GM23338 (cell line): ENCODE results near the gene UBE3B. TPM values are rescaled to one million over a fixed set of nuclear protein-coding genes. Genes with fewer than 3 reads are reported as not detected.

Source experiments
- ATAC-seq: fragments of 200-7000 bp; cut with Tn5 transposase; 3 replicates; pipeline ENCODE4 v1.9.1; 2020
- DNase-seq: peaks from one replicate; pipeline ENCODE4 v3.0.0-alpha.2; 2015; ENCODE audit warnings: low spot score
- H2AFZ ChIP-seq: fragments of 200-600 bp; sonication (generic); 2 replicates; pipeline ENCODE4 v1.8.0; 2016; ENCODE audit warnings: antibody characterized with exemption, mild to moderate bottlenecking, moderate library complexity
- H3F3A ChIP-seq: fragments of 200-600 bp; sonication (generic); replicated peaks from 2 replicates; pipeline ENCODE4 v1.8.0; 2017; ENCODE audit warnings: antibody characterized with exemption, mixed run types, low read depth
- H3K27ac ChIP-seq: fragments of 200-600 bp; sonication (generic); 2 replicates; pipeline ENCODE4 v1.6.1; 2016; ENCODE audit warnings: low read depth
- H3K27me3 ChIP-seq: fragments of 200-600 bp; sonication (generic); 2 replicates; pipeline ENCODE4 v1.8.0; 2016; ENCODE audit warnings: mild to moderate bottlenecking, mixed run types, moderate library complexity; ENCODE audit not compliant: insufficient read depth
- H3K36me3 ChIP-seq: fragments of 200-600 bp; sonication (generic); 2 replicates; pipeline ENCODE4 v1.8.0; 2016; ENCODE audit warnings: mild to moderate bottlenecking; ENCODE audit not compliant: insufficient read depth
- H3K4me1 ChIP-seq: fragments of 200-600 bp; sonication (generic); 2 replicates; pipeline ENCODE4 v1.8.0; 2016; ENCODE audit warnings: mild to moderate bottlenecking, moderate library complexity; ENCODE audit not compliant: insufficient read depth
- H3K4me2 ChIP-seq: fragments of 200-600 bp; sonication (generic); 2 replicates; pipeline ENCODE4 v1.7.1; 2017; ENCODE audit warnings: mixed run types
- H3K4me3 ChIP-seq: fragments of 200-600 bp; sonication (generic); 2 replicates; pipeline ENCODE4 v1.6.1; 2016; ENCODE audit warnings: mixed run types
- H3K79me2 ChIP-seq: fragments of 200-600 bp; sonication (generic); replicated peaks from 2 replicates; pipeline ENCODE4 v1.8.0; 2017; ENCODE audit warnings: mild to moderate bottlenecking; ENCODE audit not compliant: insufficient read depth
- H3K9me2 ChIP-seq: fragments of 200-600 bp; sonication (generic); 2 replicates; pipeline ENCODE4 v1.8.0; 2017; ENCODE audit not compliant: insufficient read depth
- H4K20me1 ChIP-seq: fragments of 200-600 bp; sonication (generic); replicated peaks from 2 replicates; pipeline ENCODE4 v1.8.0; 2017; ENCODE audit warnings: mild to moderate bottlenecking; ENCODE audit not compliant: insufficient read depth
- H3K27ac Mint-ChIP-seq: 2 replicates; pipeline ENCODE4 v1.8.0; 2020; ENCODE audit warnings: inconsistent platforms, mild to moderate bottlenecking, moderate library complexity, mixed read lengths
- H3K27me3 Mint-ChIP-seq: 3 replicates; pipeline ENCODE4 v1.8.0; 2022; ENCODE audit warnings: low read depth, mild to moderate bottlenecking, moderate library complexity, mixed read lengths, inconsistent platforms; ENCODE audit not compliant: insufficient read depth, poor library complexity
- H3K36me3 Mint-ChIP-seq: 3 replicates; pipeline ENCODE4 v1.8.0; 2021; ENCODE audit warnings: low read depth, mild to moderate bottlenecking, inconsistent platforms, moderate library complexity, mixed read lengths
- H3K4me1 Mint-ChIP-seq: 3 replicates; pipeline ENCODE4 v1.8.0; 2020; ENCODE audit warnings: mild to moderate bottlenecking, inconsistent platforms, mixed read lengths
- H3K4me3 Mint-ChIP-seq: 3 replicates; pipeline ENCODE4 v1.8.0; 2021; ENCODE audit warnings: moderate library complexity, mild to moderate bottlenecking, inconsistent platforms, mixed read lengths
- H3K9me3 Mint-ChIP-seq: 3 replicates; pipeline ENCODE4 v1.8.0; 2020; ENCODE audit warnings: moderate library complexity, mild to moderate bottlenecking, inconsistent platforms, mixed read lengths
- CREB1 ChIP-seq: fragments of 250-450 bp; sonication (Bioruptor Pico); IDR thresholded peaks from 2 replicates; pipeline ENCODE4 v1.5.0; 2020; ENCODE audit warnings: low read depth, mild to moderate bottlenecking, moderate library complexity
- CTCF ChIP-seq, 2 experiments: fragments of 200-600 bp in 1 of 2; sonication (generic) in 1 of 2; conservative IDR thresholded peaks; 2 replicates each; pipeline versions ENCODE4 v1.5.1 to v1.6.1; 2016 to 2017; ENCODE audit warnings: antibody characterized with exemption in 2 of 2, low read depth in 2 of 2, mild to moderate bottlenecking in 2 of 2, moderate library complexity in 1 of 2
- ETS1 ChIP-seq: IDR thresholded peaks from 2 replicates; pipeline ENCODE4 v1.6.1; 2016; ENCODE audit warnings: antibody characterized with exemption
- EZH2 ChIP-seq: fragments of 200-600 bp; sonication (generic); IDR thresholded peaks from one replicate; pipeline ENCODE4 v1.8.0; 2017; ENCODE audit warnings: antibody characterized with exemption, mild to moderate bottlenecking, low read depth; ENCODE audit not compliant: unreplicated experiment
- EZH2phosphoT487 ChIP-seq: fragments of 200-600 bp; sonication (generic); IDR thresholded peaks from one replicate; pipeline ENCODE4 v1.8.1; 2018; ENCODE audit warnings: antibody characterized with exemption; ENCODE audit not compliant: unreplicated experiment
- JUNB ChIP-seq: IDR thresholded peaks from one replicate; pipeline ENCODE4 v1.6.1; 2016; ENCODE audit warnings: antibody characterized with exemption; ENCODE audit not compliant: unreplicated experiment
- NANOG ChIP-seq: IDR thresholded peaks from 2 replicates; pipeline ENCODE4 v1.6.1; 2016; ENCODE audit warnings: antibody characterized with exemption, borderline replicate concordance
- POLR2AphosphoS5 ChIP-seq: IDR thresholded peaks from 2 replicates; pipeline ENCODE4 v1.6.1; 2016; ENCODE audit warnings: antibody characterized with exemption, low read depth
- REST ChIP-seq: IDR thresholded peaks from one replicate; pipeline ENCODE4 v1.6.1; 2018; ENCODE audit warnings: antibody characterized with exemption; ENCODE audit not compliant: unreplicated experiment
- STAT1 ChIP-seq: IDR thresholded peaks from one replicate; pipeline ENCODE4 v1.6.1; 2016; ENCODE audit warnings: antibody characterized with exemption; ENCODE audit not compliant: unreplicated experiment
- ZNF114 ChIP-seq: fragments of 250-450 bp; sonication (Bioruptor Pico); IDR thresholded peaks from 2 replicates; pipeline ENCODE4 v1.5.0; 2020; ENCODE audit warnings: mild to moderate bottlenecking, moderate library complexity
- ZNF331 ChIP-seq: fragments of 250-450 bp; sonication (Bioruptor Pico); IDR thresholded peaks from 2 replicates; pipeline ENCODE4 v1.5.0; 2020; ENCODE audit warnings: low read depth, mild to moderate bottlenecking, moderate library complexity
- ZNF462 ChIP-seq: fragments of 250-450 bp; sonication (Bioruptor Pico); IDR thresholded peaks from 2 replicates; pipeline ENCODE4 v1.5.0; 2020; ENCODE audit warnings: mild to moderate bottlenecking, moderate library complexity
- polyA plus RNA-seq: library from polyadenylated mRNA; unstranded; fragments of >200 nt; fragmentation: Nextera tagmentation; extraction: Ambion mirVana; gene quantifications from 2 replicates; pipeline ENCODE4 v1.2.1, GENCODE V29; 2016
- total RNA-seq: library from RNA; depleted of rRNA; stranded (reverse); fragments of >200 nt; shearing (Covaris generic); gene quantifications from 2 replicates; pipeline ENCODE4 v1.2.3, GENCODE V29; 2014

The UBE3B gene
- total and polyA plus RNA-seq, 2 experiments from 2014 or later, result 20.8 TPM

GRCh38 chr12:109566424-109566823, 89.0 kb downstream of the UBE3B start:
- Histone ChIP-seq H3K4me1 (no peaks in the 10 kb centered on the region), H3K4me2 (no peak overlapping the region), H3F3A (no peaks in the 10 kb centered on the region), H2AFZ (no peak overlapping the region), H3K9me2 (no peaks in the 10 kb centered on the region), H3K79me2 (no peaks in the 10 kb centered on the region), H3K36me3 (no peaks in the 10 kb centered on the region; the same call in 1 of the 2 replicates), H3K27me3 (no peaks in the 10 kb centered on the region), H4K20me1 (no peaks in the 10 kb centered on the region), H3K4me3 (no peak overlapping the region), H3K27ac (no peak overlapping the region)
- Mint-ChIP-seq H3K9me3 (no peaks in the 10 kb centered on the region), H3K4me1 (no peaks in the 10 kb centered on the region), H3K27me3 (peaks cover 3% of the 10 kb centered on the region), H3K36me3 (peaks cover 39% of the 10 kb centered on the region), H3K4me3 (no peak overlapping the region), H3K27ac (no peak overlapping the region)
- DNase-seq (no peak), ATAC-seq (no peak)
- TF ChIP-seq REST (no peak), POLR2AphosphoS5 (no peak), EZH2phosphoT487 (no peak), STAT1 (no peak), EZH2 (no peak), ZNF114 (no peak), CTCF (conservative IDR thresholded peaks at IDR 0.05; ENCODE audit: low read depth in 2 of 2) (no peak), ZNF462 (CRISPR knock-in tag) (no peak), CREB1 (CRISPR knock-in tag) (no peak), ETS1 (no peak), JUNB (no peak), NANOG (no peak), ZNF331 (no peak)
